Spleen (tissue), 11 donors: Measurements from ENCODE around the gene PRLH. TPM values are rescaled to one million over a fixed set of nuclear protein-coding genes. Genes with fewer than 3 reads are reported as not detected.
A peak's percentile ranks its signal among the peaks of the same experiment; 100 is the strongest.

Source experiments
- DNase-seq: peaks from one replicate; pipeline ENCODE4 v3.0.0-alpha.2; 2020
- H3K27ac ChIP-seq, 8 donors: fragments of 200-600 bp; sonication (generic) in 7 of 8; 1 replicate in 4 of 8; 2 replicates in 4 of 8; pipeline versions ENCODE4 v1.5.0 to v1.8.0; 2016 to 2021; ENCODE audit warnings: inconsistent platforms in 4 of 8, mild to moderate bottlenecking in 4 of 8, moderate library complexity in 1 of 8
- H3K27me3 ChIP-seq, 7 donors: fragments of 200-600 bp; sonication (generic) in 6 of 7; replicated peaks in 1 of 7; 1 replicate in 4 of 7; 2 replicates in 3 of 7; pipeline versions ENCODE4 v1.5.0 to v1.8.0; 2016 to 2021; ENCODE audit warnings: inconsistent platforms in 3 of 7, mild to moderate bottlenecking in 1 of 7
- H3K36me3 ChIP-seq, 6 donors: fragments of 200-600 bp; sonication (generic) in 5 of 6; 1 replicate in 4 of 6; 2 replicates in 2 of 6; pipeline versions ENCODE4 v1.5.0 to v1.8.0; 2016 to 2021; ENCODE audit warnings: inconsistent platforms in 2 of 6
- H3K4me1 ChIP-seq, 6 donors: fragments of 200-600 bp; sonication (generic) in 5 of 6; 1 replicate in 3 of 6; 2 replicates in 3 of 6; pipeline versions ENCODE4 v1.5.0 to v1.8.0; 2016 to 2021; ENCODE audit warnings: inconsistent platforms in 3 of 6
- H3K4me3 ChIP-seq, 8 donors: fragments of 200-600 bp; sonication (generic) in 7 of 8; 1 replicate in 4 of 8; 2 replicates in 4 of 8; pipeline versions ENCODE4 v1.5.0 to v1.8.0; 2016 to 2021; ENCODE audit warnings: inconsistent platforms in 4 of 8, mild to moderate bottlenecking in 4 of 8, moderate library complexity in 2 of 8
- H3K9me3 ChIP-seq, 8 donors: fragments of 200-600 bp; sonication (generic) in 7 of 8; 1 replicate in 4 of 8; 2 replicates in 4 of 8; pipeline versions ENCODE4 v1.5.0 to v1.8.0; 2016 to 2021; ENCODE audit warnings: inconsistent platforms in 4 of 8
- CTCF ChIP-seq, 11 experiments: fragments of 200-600 bp in 7 of 11; fragments of 450-650 bp in 4 of 11; sonication (generic) in 4 of 11; IDR thresholded peaks in 8 of 11; conservative IDR thresholded peaks in 3 of 11; 1 replicate in 7 of 11; 2 replicates in 4 of 11; pipeline versions ENCODE4 v1.4.0 to v1.8.0; 2016 to 2021; ENCODE audit warnings: antibody characterized with exemption in 11 of 11, inconsistent platforms in 4 of 11, mild to moderate bottlenecking in 1 of 11
- POLR2A ChIP-seq, 3 donors: fragments of 450-650 bp; IDR thresholded peaks; one replicate each; pipeline ENCODE4 v1.5.1; 2017; ENCODE audit warnings: antibody characterized with exemption in 3 of 3, mild to moderate bottlenecking in 1 of 3
- POLR2AphosphoS5 ChIP-seq, 3 donors: sonication (generic); formaldehyde crosslinking; IDR thresholded peaks; one replicate each; pipeline ENCODE4 v1.5.1; 2017; ENCODE audit warnings: antibody characterized with exemption in 3 of 3
- WGBS, 5 donors: extraction: QIAGEN DNeasy Blood & Tissue Kit in 3 of 5; methylation state at CpG; one replicate each; pipeline versions ENCODE4 v1.1.5 to v1.1.7; 2013 to 2018; 5-methylcytosine and 5-hydroxymethylcytosine counted together
- intact Hi-C: fragments of 100-400 bp; cut with DNase I; formaldehyde crosslinking; loops from one replicate; pipeline ENCODE4 v1.15.0; 2023; ENCODE audit warnings: low total_unique reads
- polyA plus RNA-seq, 3 donors: library from polyadenylated mRNA; stranded (reverse); fragments of 200-250 nt; gene quantifications; one replicate each; pipeline ENCODE4 v1.2.1, GENCODE V29; 2013
- total RNA-seq, 7 donors: library from RNA; depleted of rRNA in 3 of 7; stranded (reverse); fragments of >200 nt in 3 of 7; fragmentation: NEBNext Ultra II Directional in 4 of 7; extraction: Animal tissue kit (Norgen Biotek cat#: 25700) in 4 of 7; gene quantifications; one replicate each; pipeline versions ENCODE4 v1.1.0 to v1.2.1, GENCODE V29; 2016 to 2021
- donor health status: healthy with polysubstance abuse.
- donor health status: DM: no; HTN: no; CAD: no; lungs with moderate emphysema.
- donor health status: DM: no; HTN: no; CAD: no.
- donor health status: Bipolar disorder and iron deficiency.
- donor health status: healthy.
- donor health status: DM: no; HTN: no; CAD: no.
- donor health status: DM: yes; HTN: yes; CAD: no.

Gene PRLH
- total and polyA plus RNA-seq, 10 donors: not detected

DNA sequence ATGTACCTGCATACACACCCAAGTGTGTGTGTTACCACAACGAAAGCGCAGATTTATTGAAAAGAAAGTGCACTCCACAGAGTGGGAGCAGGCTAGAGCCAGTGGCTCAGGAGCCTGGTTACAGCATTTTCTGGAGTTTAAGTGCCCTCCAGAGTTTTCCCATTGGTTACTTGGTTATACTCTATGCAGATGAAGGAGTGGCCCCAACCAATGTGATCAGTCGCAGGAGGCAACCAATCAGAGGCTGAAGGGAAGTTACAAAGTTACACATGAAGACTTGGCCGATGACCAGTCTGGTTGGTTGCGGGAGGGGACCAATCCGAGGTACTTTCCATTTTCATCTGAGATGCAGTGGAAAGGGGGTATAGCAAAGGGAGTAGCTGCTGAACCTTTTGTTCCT, 13.5 kb upstream of the PRLH start:
- DNase-seq: peak; percentile 22
- WGBS, 5 donors: 70 to 92% (median 89%) methylated on average over 6 of the region's 6 CpGs
- Histone ChIP-seq H3K27ac (no peak overlapping the region), H3K4me1 (no peaks in the 10 kb centered on the region), H3K9me3 (peaks cover 0 to 33% (median 20%) of the 10 kb centered on the region in 8 donors), H3K27me3 (peaks cover 0 to 38% (median 0%) of the 10 kb centered on the region in 7 donors), H3K36me3 (no peaks in the 10 kb centered on the region), H3K4me3 (no peak overlapping the region)
- no peak for TF ChIP-seq CTCF (IDR thresholded peaks at IDR 0.05 in 8 of 11, conservative IDR thresholded peaks at IDR 0.05 in 3 of 11)
- no peak for TF ChIP-seq POLR2A (IDR thresholded peaks at IDR 0.05)
- TF ChIP-seq POLR2AphosphoS5 (IDR thresholded peaks at IDR 0.05): no peak
- intact Hi-C loops: no loop called here

DNA sequence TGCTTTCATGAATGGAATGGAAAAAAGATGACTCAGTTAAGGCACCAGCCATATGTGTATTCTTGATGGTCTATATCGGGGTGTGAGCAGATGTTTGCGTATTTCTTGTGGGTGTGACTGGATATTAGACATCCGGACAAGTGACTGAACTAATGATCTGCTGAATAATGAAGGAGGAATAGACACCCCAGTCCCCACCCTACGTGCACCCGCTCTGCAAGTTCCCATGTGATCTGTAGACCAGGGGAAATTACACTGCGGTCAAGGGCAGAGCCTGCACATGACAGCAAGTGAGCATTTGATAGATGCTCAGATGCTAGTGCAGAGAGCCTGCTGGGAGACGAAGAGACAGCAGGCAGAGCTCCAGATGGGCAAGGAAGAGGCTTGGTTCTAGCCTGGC, 12.4 kb upstream of the PRLH start:
- no peak for TF ChIP-seq POLR2A (IDR thresholded peaks at IDR 0.05)
- no peak for TF ChIP-seq CTCF (IDR thresholded peaks at IDR 0.05 in 8 of 11, conservative IDR thresholded peaks at IDR 0.05 in 3 of 11)
- no peak for TF ChIP-seq POLR2AphosphoS5 (IDR thresholded peaks at IDR 0.05)
- Histone ChIP-seq H3K4me3 (no peak overlapping the region), H3K9me3 (peaks cover 0 to 33% (median 20%) of the 10 kb centered on the region in 8 donors), H3K27ac (no peak overlapping the region), H3K36me3 (no peaks in the 10 kb centered on the region), H3K4me1 (no peaks in the 10 kb centered on the region), H3K27me3 (peaks cover 0 to 37% (median 0%) of the 10 kb centered on the region in 7 donors)
- WGBS, 5 donors: 72 to 88% (median 84%) methylated on average over 7 of the region's 7 CpGs
- peak; percentile 17 for DNase-seq
- intact Hi-C loops: no loop called here

DNA sequence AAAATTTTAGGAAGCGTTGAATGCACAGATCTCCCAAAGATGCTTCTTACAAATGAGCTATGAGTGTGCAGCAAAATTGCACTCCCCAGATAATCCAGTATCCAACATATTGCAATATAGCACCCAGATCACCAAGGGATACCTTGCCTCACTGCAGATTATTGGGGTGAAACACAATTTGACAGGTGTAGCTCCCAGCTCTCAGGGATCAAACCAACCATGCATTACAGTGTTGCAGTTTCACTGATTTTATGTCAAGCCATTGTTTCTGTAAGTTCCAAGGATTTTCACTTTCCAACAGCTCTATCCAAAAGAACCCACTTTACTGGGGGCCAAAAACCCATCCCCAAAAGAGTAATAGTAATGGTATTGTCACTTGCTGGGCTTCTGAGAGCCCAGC, 10.8 kb upstream of the PRLH start:
- H3K27me3 ChIP-seq: peaks cover 0 to 33% (median 0%) of the 10 kb centered on the region in 7 donors
- H3K9me3 ChIP-seq: peaks cover 0 to 33% (median 20%) of the 10 kb centered on the region in 8 donors
- no peak for DNase-seq
- intact Hi-C loops: no loop called here
- WGBS, 5 donors: 93 to 97% (median 96%) methylated on average over 1 of the region's 1 CpG
- H3K36me3 ChIP-seq: no peaks in the 10 kb centered on the region
- TF ChIP-seq CTCF (IDR thresholded peaks at IDR 0.05 in 8 of 11, conservative IDR thresholded peaks at IDR 0.05 in 3 of 11): no peak
- TF ChIP-seq POLR2A (IDR thresholded peaks at IDR 0.05): no peak
- no peak for TF ChIP-seq POLR2AphosphoS5 (IDR thresholded peaks at IDR 0.05)
- H3K4me3 ChIP-seq: no peak overlapping the region
- H3K27ac ChIP-seq: no peak overlapping the region
- H3K4me1 ChIP-seq: no peaks in the 10 kb centered on the region

DNA sequence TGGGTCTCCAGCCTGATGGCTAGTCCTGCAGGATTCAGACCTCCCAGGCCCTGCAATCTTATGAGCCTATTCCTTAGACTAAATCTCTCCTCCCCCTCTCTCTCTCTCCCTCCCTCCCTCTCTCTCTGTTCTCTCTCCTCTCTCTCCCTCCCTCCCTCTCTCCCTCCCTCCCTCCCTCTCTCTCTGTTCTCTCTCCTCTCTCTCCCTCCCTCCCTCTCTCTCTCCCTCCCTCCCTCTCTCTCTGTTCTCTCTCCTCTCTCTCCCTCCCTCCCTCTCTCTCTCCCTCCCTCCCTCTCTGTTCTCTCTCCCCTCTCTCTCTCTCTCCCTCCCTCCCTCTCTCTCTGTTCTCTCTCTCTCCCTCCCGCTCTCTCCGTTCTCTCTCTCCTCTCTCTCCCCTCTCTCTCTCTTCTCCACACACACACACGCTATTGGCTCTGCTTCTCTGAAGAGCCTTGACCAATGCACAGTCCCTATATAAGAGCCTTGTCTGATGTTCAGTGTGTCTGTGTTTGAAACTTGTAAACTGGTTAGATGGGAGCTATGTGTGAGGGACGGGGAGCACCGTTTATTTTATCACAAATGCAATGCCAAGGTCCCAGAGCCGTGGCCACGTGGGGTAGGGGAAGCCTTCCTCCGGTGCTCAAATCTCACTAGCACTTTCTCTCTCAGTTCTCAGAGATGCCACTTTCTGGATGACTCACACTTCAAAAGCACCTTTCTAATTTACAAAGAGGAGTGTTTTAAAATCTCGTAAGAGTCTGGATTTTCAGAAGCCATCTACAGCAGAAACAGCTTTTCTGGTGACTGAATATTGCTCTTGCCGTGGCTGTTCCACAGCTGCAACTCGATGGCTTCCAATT, 9.4 kb upstream of the PRLH start:
- intact Hi-C loops: no loop called here

More for the DNA sequence above, 9.4 kb upstream of the PRLH start:
- no peaks in the 10 kb centered on the region for H3K4me1 ChIP-seq
- peaks cover 0 to 35% (median 0%) of the 10 kb centered on the region in 7 donors for H3K27me3 ChIP-seq
- H3K27ac ChIP-seq: no peak overlapping the region
- TF ChIP-seq CTCF (IDR thresholded peaks at IDR 0.05 in 8 of 11, conservative IDR thresholded peaks at IDR 0.05 in 3 of 11) (no peak), POLR2A (IDR thresholded peaks at IDR 0.05) (no peak), POLR2AphosphoS5 (IDR thresholded peaks at IDR 0.05) (no peak)
- no peak overlapping the region for H3K4me3 ChIP-seq
- 52 to 66% (median 58%) methylated on average over 10 to 11 of the region's 11 CpGs for WGBS, 5 donors
- no peak for DNase-seq
- H3K36me3 ChIP-seq: no peaks in the 10 kb centered on the region
- peaks cover 0 to 33% (median 20%) of the 10 kb centered on the region in 8 donors for H3K9me3 ChIP-seq
